ENCODE measurements around the gene LCE5A.

GRCh38 chr1:152511596-152511995 lies 993 bp downstream of the LCE5A start:
- TF ChIP-seq SIN3A (IDR thresholded peaks at IDR 0.05; ENCODE audit: low read depth) (no peak), POLR2A (IDR thresholded peaks at IDR 0.05; ENCODE audit: borderline replicate concordance, extremely low read depth, insufficient read depth, insufficient read length) (no peak), ZNF274 (IDR thresholded peaks at IDR 0.05; ENCODE audit: low read depth, low read length) (no peak), CEBPB (IDR thresholded peaks at IDR 0.05; ENCODE audit: low read depth) (no peak), RAD21 (IDR thresholded peaks at IDR 0.05; ENCODE audit: low read depth) (no peak), POLR2AphosphoS5 (IDR thresholded peaks at IDR 0.05; ENCODE audit: low read depth, low read length) (no peak), ZFX (IDR thresholded peaks at IDR 0.05) (no peak), EZH2 (IDR thresholded peaks at IDR 0.05) (no peak), EZH2phosphoT487 (IDR thresholded peaks at IDR 0.05; ENCODE audit: borderline replicate concordance) (no peak)
- TF ChIP-seq, protein P1, sequence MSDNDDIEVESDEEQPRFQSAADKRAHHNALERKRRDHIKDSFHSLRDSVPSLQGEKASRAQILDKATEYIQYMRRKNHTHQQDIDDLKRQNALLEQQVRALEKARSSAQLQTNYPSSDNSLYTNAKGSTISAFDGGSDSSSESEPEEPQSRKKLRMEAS (IDR thresholded peaks at IDR 0.05): no peak
- TF ChIP-seq, protein P2, sequence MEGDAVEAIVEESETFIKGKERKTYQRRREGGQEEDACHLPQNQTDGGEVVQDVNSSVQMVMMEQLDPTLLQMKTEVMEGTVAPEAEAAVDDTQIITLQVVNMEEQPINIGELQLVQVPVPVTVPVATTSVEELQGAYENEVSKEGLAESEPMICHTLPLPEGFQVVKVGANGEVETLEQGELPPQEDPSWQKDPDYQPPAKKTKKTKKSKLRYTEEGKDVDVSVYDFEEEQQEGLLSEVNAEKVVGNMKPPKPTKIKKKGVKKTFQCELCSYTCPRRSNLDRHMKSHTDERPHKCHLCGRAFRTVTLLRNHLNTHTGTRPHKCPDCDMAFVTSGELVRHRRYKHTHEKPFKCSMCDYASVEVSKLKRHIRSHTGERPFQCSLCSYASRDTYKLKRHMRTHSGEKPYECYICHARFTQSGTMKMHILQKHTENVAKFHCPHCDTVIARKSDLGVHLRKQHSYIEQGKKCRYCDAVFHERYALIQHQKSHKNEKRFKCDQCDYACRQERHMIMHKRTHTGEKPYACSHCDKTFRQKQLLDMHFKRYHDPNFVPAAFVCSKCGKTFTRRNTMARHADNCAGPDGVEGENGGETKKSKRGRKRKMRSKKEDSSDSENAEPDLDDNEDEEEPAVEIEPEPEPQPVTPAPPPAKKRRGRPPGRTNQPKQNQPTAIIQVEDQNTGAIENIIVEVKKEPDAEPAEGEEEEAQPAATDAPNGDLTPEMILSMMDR (IDR thresholded peaks at IDR 0.05 in 2 of 3, conservative IDR thresholded peaks at IDR 0.05 in 1 of 3; ENCODE audit: borderline replicate concordance in 1 of 3, insufficient read depth in 1 of 3, low read depth in 2 of 3, low read length in 2 of 3): no peak
- TF ChIP-seq, protein P3, sequence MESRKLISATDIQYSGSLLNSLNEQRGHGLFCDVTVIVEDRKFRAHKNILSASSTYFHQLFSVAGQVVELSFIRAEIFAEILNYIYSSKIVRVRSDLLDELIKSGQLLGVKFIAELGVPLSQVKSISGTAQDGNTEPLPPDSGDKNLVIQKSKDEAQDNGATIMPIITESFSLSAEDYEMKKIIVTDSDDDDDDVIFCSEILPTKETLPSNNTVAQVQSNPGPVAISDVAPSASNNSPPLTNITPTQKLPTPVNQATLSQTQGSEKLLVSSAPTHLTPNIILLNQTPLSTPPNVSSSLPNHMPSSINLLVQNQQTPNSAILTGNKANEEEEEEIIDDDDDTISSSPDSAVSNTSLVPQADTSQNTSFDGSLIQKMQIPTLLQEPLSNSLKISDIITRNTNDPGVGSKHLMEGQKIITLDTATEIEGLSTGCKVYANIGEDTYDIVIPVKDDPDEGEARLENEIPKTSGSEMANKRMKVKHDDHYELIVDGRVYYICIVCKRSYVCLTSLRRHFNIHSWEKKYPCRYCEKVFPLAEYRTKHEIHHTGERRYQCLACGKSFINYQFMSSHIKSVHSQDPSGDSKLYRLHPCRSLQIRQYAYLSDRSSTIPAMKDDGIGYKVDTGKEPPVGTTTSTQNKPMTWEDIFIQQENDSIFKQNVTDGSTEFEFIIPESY (IDR thresholded peaks at IDR 0.05; ENCODE audit: extremely low read depth, insufficient replicate concordance, low read length): no peak
- TF ChIP-seq, protein P4, sequence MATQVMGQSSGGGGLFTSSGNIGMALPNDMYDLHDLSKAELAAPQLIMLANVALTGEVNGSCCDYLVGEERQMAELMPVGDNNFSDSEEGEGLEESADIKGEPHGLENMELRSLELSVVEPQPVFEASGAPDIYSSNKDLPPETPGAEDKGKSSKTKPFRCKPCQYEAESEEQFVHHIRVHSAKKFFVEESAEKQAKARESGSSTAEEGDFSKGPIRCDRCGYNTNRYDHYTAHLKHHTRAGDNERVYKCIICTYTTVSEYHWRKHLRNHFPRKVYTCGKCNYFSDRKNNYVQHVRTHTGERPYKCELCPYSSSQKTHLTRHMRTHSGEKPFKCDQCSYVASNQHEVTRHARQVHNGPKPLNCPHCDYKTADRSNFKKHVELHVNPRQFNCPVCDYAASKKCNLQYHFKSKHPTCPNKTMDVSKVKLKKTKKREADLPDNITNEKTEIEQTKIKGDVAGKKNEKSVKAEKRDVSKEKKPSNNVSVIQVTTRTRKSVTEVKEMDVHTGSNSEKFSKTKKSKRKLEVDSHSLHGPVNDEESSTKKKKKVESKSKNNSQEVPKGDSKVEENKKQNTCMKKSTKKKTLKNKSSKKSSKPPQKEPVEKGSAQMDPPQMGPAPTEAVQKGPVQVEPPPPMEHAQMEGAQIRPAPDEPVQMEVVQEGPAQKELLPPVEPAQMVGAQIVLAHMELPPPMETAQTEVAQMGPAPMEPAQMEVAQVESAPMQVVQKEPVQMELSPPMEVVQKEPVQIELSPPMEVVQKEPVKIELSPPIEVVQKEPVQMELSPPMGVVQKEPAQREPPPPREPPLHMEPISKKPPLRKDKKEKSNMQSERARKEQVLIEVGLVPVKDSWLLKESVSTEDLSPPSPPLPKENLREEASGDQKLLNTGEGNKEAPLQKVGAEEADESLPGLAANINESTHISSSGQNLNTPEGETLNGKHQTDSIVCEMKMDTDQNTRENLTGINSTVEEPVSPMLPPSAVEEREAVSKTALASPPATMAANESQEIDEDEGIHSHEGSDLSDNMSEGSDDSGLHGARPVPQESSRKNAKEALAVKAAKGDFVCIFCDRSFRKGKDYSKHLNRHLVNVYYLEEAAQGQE (IDR thresholded peaks at IDR 0.05; ENCODE audit: low read depth): no peak
